Measurements from ENCODE around the gene DNAJC15. TPM values are rescaled to one million over a fixed set of nuclear protein-coding genes. Genes with fewer than 3 reads are reported as not detected.

Gene DNAJC15
- total RNA-seq, 1 experiment from 2014 or later: 72.2 TPM

- Histone ChIP-seq H3K4me1 (peaks cover 3% of the 10 kb centered on the region), H3K4me3 (ENCODE audit: low read depth, low read length) (no peak overlapping the region), H3K27me3 (replicated peaks; ENCODE audit: control insufficient read depth, insufficient read depth, low read length) (no peaks in the 10 kb centered on the region), H3K36me3 (ENCODE audit: control insufficient read depth, insufficient read depth, low read length) (no peaks in the 10 kb centered on the region), H3K9me3 (no peaks in the 10 kb centered on the region)
- Mint-ChIP-seq H3K27me3 (ENCODE audit: insufficient read depth, unreplicated experiment) (no peaks in the 10 kb centered on the region), H3K36me3 (ENCODE audit: insufficient read depth, unreplicated experiment) (peaks cover 6% of the 10 kb centered on the region), H3K27ac (ENCODE audit: unreplicated experiment) (no peak overlapping the region), H3K4me1 (ENCODE audit: low read depth, unreplicated experiment) (peaks cover 12% of the 10 kb centered on the region), H3K4me3 (ENCODE audit: unreplicated experiment) (no peak overlapping the region), H3K9me3 (ENCODE audit: unreplicated experiment) (no peaks in the 10 kb centered on the region)
- BruUV-seq (replicated peaks): no TSS peak
- CTCF ChIA-PET: interaction anchor here (0.6 kb wide), 1 partner anchor 25 kb away, joined by 3 read pairs; no protein-coding TSS in a partner anchor
- intact Hi-C loops (cut with micrococcal nuclease; ENCODE audit: unreplicated experiment): no loop called here
- DNase-seq: no peak
- POLR2A ChIA-PET: no interaction called here
- TF ChIP-seq, protein P1, sequence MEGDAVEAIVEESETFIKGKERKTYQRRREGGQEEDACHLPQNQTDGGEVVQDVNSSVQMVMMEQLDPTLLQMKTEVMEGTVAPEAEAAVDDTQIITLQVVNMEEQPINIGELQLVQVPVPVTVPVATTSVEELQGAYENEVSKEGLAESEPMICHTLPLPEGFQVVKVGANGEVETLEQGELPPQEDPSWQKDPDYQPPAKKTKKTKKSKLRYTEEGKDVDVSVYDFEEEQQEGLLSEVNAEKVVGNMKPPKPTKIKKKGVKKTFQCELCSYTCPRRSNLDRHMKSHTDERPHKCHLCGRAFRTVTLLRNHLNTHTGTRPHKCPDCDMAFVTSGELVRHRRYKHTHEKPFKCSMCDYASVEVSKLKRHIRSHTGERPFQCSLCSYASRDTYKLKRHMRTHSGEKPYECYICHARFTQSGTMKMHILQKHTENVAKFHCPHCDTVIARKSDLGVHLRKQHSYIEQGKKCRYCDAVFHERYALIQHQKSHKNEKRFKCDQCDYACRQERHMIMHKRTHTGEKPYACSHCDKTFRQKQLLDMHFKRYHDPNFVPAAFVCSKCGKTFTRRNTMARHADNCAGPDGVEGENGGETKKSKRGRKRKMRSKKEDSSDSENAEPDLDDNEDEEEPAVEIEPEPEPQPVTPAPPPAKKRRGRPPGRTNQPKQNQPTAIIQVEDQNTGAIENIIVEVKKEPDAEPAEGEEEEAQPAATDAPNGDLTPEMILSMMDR (IDR thresholded peaks at IDR 0.05; ENCODE audit: insufficient read depth in 1 of 2, low read depth in 1 of 2, low read length in 1 of 2, severe bottlenecking in 1 of 2, unreplicated experiment in 1 of 2): no peak
These were observed 95.8 kb downstream of the DNAJC15 start for GRCh38 chr13:43119206-43119605.

DNA sequence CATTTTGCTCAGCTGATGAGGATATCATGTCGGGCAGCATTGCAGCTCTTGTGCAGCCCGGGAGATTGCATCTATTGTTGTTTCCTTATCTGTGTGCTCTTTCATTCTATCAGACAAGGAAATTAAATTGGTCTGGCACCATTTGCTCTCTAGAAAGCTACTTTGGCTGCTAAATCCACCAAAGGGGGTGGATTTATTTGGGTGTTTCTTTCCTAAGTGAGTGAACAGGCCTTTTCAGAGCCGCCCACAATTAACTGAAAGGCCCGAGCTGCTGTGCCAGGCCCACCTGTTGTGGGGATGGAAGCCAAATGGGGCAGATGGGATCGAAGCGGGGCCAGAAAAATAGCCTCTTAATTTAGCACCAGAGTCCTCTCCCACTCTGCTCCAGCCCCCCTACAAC is 99.4 kb downstream of the DNAJC15 start:
- TF ChIP-seq, protein P1 (IDR thresholded peaks at IDR 0.05; ENCODE audit: insufficient read depth in 1 of 2, low read depth in 1 of 2, low read length in 1 of 2, severe bottlenecking in 1 of 2, unreplicated experiment in 1 of 2): no peak
- DNase-seq: no peak
- Mint-ChIP-seq H3K27me3 (ENCODE audit: insufficient read depth, unreplicated experiment) (no peaks in the 10 kb centered on the region), H3K4me1 (ENCODE audit: low read depth, unreplicated experiment) (peaks cover 9% of the 10 kb centered on the region), H3K4me3 (ENCODE audit: unreplicated experiment) (no peak overlapping the region), H3K27ac (ENCODE audit: unreplicated experiment) (no peak overlapping the region), H3K36me3 (ENCODE audit: insufficient read depth, unreplicated experiment) (no peaks in the 10 kb centered on the region), H3K9me3 (ENCODE audit: unreplicated experiment) (no peaks in the 10 kb centered on the region)
- Histone ChIP-seq H3K9me3 (no peaks in the 10 kb centered on the region), H3K4me3 (ENCODE audit: low read depth, low read length) (no peak overlapping the region), H3K36me3 (ENCODE audit: control insufficient read depth, insufficient read depth, low read length) (no peaks in the 10 kb centered on the region), H3K27me3 (replicated peaks; ENCODE audit: control insufficient read depth, insufficient read depth, low read length) (no peaks in the 10 kb centered on the region; the same call in 1 of the 2 replicates), H3K4me1 (no peaks in the 10 kb centered on the region)
- BruUV-seq (replicated peaks): no TSS peak
- ChIA-PET POLR2A (interaction anchor here (0.6 kb wide), 2 partner anchors 9 to 318 kb away, joined by 5 to 12 read pairs; no protein-coding TSS in a partner anchor), CTCF (no interaction called here)
- intact Hi-C loops (cut with micrococcal nuclease; ENCODE audit: unreplicated experiment): no loop called here

DNA sequence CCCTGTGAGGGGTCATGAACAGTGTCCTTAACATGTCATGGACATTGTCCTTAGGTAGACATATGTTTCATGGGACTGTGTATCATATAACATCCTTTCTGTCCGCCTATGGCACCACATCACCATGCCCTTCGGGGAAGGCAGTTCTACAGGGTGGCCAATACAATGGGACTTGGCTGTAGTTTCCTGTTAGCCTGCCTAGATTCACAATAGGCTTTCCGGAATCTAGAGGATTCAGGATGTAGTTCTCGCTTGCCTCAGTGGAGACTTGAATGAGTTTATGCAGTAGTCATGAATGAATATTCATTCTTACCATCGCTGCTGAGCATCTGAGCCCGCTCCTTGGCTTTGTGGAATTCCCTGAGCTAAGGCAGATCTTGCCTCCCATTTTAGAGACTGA is 100.5 kb downstream of the DNAJC15 start:
- CTCF ChIA-PET: no interaction called here
- Histone ChIP-seq H3K27me3 (replicated peaks; ENCODE audit: control insufficient read depth, insufficient read depth, low read length) (no peaks in the 10 kb centered on the region; the same call in 1 of the 2 replicates), H3K9me3 (no peaks in the 10 kb centered on the region), H3K4me3 (ENCODE audit: low read depth, low read length) (no peak overlapping the region), H3K36me3 (ENCODE audit: control insufficient read depth, insufficient read depth, low read length) (no peaks in the 10 kb centered on the region), H3K4me1 (no peaks in the 10 kb centered on the region)
- BruUV-seq (replicated peaks): no TSS peak
- H3K4me1 Mint-ChIP-seq (ENCODE audit: low read depth, unreplicated experiment): peaks cover 7% of the 10 kb centered on the region
- no peaks in the 10 kb centered on the region for H3K27me3 Mint-ChIP-seq (ENCODE audit: insufficient read depth, unreplicated experiment)
- H3K9me3 Mint-ChIP-seq (ENCODE audit: unreplicated experiment): no peaks in the 10 kb centered on the region
- no peak overlapping the region for H3K4me3 Mint-ChIP-seq (ENCODE audit: unreplicated experiment)
- no peak for DNase-seq
- H3K27ac Mint-ChIP-seq (ENCODE audit: unreplicated experiment): no peak overlapping the region
- POLR2A ChIA-PET: no interaction called here
- intact Hi-C loops (cut with micrococcal nuclease; ENCODE audit: unreplicated experiment): no loop called here
- TF ChIP-seq, protein P1 (IDR thresholded peaks at IDR 0.05; ENCODE audit: insufficient read depth in 1 of 2, low read depth in 1 of 2, low read length in 1 of 2, severe bottlenecking in 1 of 2, unreplicated experiment in 1 of 2): no peak
- no peaks in the 10 kb centered on the region for H3K36me3 Mint-ChIP-seq (ENCODE audit: insufficient read depth, unreplicated experiment)

All from Caco-2 (cell line).